GM19324 (cell line): ENCODE measurements around the gene BCL2L12.
"Not testable (repeated sequence)": the region's sequence is repeated elsewhere in the genome, so short reads cannot be mapped to it uniquely, and the experiment has no call there.

ENCODE experiments used
- ATAC-seq: cut with Tn5 transposase; IDR thresholded peaks from one replicate; pipeline ENCODE4 v1.9.1; 2021; ENCODE audit warnings: mild to moderate bottlenecking, moderate library complexity; ENCODE audit not compliant: unreplicated experiment, low FRiP score

BCL2L12 gene

GRCh38 chr19:49665351-49666119, at the start of gene BCL2L12, which contains the start of gene IRF3:
Gene BCL2L12 (plus strand): TSS chr19:49665933. CDS start chr19:49666693, 760 bp downstream.
Gene IRF3 (minus strand): TSS chr19:49665857. CDS start chr19:49664838, 1,019 bp downstream.
- peak; percentile 85 for ATAC-seq

GRCh38 chr19:49616532-49616931, 49.2 kb upstream of the BCL2L12 start:
- ATAC-seq, result no peak

GRCh38 chr19:49616945-49617344, 48.8 kb upstream of the BCL2L12 start:
- no peak for ATAC-seq

- ATAC-seq, result not testable (repeated sequence)
Observed at GRCh38 chr19:49617860-49618259, 47.9 kb upstream of the BCL2L12 start.

- ATAC-seq, result no peak
Observed at GRCh38 chr19:49624967-49625910, 40.5 kb upstream of the BCL2L12 start.

- no peak for ATAC-seq
Observed at GRCh38 chr19:49626226-49626625, 39.5 kb upstream of the BCL2L12 start.

GRCh38 chr19:49629659-49630058, 36.1 kb upstream of the BCL2L12 start:
- ATAC-seq, result no peak

- no peak for ATAC-seq
Observed at GRCh38 chr19:49631014-49631588, 34.6 kb upstream of the BCL2L12 start.

GRCh38 chr19:49631610-49632192, 34.0 kb upstream of the BCL2L12 start:
- ATAC-seq, result no peak

GRCh38 chr19:49632576-49632975, 33.2 kb upstream of the BCL2L12 start:
- no peak for ATAC-seq

GRCh38 chr19:49633273-49633672, 32.5 kb upstream of the BCL2L12 start:
- ATAC-seq, result not testable (repeated sequence)

GRCh38 chr19:49635530-49636232, 30.1 kb upstream of the BCL2L12 start:
- no peak for ATAC-seq

- no peak for ATAC-seq
Observed at GRCh38 chr19:49636233-49636932, 29.4 kb upstream of the BCL2L12 start.

GRCh38 chr19:49637821-49638738, 27.7 kb upstream of the BCL2L12 start:
- ATAC-seq, result no peak

- ATAC-seq, result no peak
Observed at GRCh38 chr19:49639401-49640112, 26.2 kb upstream of the BCL2L12 start.

- ATAC-seq, result peak; percentile 59
Observed at GRCh38 chr19:49640113-49640898, 25.4 kb upstream of the BCL2L12 start, which contains the start of gene RRAS. Gene RRAS (minus strand): TSS chr19:49640143. CDS start chr19:49640098, 45 bp downstream.
